Embryonic facial prominence (tissue), 1 donor: ENCODE data around the gene BCL2.
"Not testable (repeated sequence)": the region's sequence is repeated elsewhere in the genome, so short reads cannot be mapped to it uniquely, and the experiment has no call there.

ENCODE experiments used
- DNase-seq: peaks from one replicate; pipeline ENCODE4 v3.0.0-alpha.2; 2016; ENCODE audit errors: extremely low spot score

Gene BCL2

DNA sequence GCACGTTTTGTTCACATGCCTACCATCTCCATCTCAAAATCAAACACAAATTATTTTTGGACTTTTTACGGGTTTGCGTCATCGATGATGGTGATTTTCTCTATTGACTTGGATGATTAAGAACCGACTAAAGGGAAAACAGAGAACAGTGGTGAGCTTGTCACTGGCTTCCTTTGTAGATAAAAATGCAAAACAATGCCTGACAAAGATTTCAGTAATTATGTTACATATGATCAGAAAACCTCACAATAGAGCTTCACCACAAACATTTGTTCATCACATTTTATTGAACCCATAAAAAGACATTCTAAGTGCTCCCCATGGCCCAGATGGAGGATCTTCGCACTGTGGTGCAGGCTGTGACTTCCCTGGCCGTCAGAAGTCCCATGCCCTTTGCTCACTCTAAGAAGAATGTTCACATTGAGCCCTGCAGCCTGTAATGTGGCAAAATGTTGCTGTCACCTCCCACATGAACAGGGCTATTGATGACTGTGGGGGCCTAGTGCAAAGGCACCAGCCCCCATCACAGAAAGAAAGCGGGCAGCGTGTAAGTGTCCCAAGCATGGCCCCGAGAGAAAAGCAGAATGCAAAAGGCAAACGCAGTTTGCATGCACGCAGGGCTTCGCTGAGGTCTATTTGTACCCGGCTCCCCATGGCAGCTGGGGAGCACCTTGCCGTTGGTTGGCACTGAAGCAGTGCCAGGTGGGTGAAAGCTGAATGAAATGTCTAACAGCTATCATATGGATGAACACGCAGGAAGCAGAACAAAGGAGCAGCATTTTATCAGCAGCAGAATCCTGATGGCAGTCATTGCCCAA is 60.6 kb downstream of the BCL2 start:
- DNase-seq = no peak

DNA sequence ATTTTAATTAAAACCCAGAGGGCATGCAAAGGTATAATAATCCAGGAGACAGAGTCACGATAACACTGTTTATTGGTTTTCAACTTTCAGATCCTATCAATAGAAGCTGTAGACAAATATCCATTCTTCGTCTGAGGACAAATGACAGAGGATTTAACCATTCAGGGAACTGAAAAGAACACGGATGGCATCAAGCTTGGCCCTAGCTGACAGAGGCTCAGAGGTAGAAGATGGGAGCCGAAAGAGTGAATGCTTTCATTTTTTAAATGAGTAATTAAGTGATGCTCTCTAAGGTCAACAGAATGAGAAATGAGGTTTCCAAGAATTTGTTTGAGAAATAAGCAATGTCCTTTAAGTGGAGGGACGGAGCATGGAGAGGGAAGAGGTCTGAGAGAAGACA is 62.1 kb downstream of the BCL2 start:
- no peak for DNase-seq

DNA sequence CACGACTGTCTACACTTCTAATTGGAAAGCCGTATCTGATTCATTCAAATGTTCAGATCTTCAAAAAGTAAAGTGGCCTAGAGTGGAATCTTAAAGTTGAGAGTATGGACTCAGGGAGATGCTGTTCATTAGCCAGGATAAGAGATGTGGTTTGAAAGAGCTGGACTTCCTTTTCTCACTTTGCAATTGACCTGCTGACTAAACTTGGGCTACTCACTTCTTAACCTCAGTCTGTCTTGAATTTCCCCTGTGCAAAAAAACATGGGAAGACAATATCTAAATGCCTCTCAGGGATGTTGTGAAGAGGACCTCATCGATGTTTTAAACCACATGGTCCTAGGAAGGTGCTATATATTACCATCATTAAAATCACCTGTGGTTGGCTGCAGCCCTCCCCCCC is 64.1 kb downstream of the BCL2 start:
- DNase-seq = no peak

DNA sequence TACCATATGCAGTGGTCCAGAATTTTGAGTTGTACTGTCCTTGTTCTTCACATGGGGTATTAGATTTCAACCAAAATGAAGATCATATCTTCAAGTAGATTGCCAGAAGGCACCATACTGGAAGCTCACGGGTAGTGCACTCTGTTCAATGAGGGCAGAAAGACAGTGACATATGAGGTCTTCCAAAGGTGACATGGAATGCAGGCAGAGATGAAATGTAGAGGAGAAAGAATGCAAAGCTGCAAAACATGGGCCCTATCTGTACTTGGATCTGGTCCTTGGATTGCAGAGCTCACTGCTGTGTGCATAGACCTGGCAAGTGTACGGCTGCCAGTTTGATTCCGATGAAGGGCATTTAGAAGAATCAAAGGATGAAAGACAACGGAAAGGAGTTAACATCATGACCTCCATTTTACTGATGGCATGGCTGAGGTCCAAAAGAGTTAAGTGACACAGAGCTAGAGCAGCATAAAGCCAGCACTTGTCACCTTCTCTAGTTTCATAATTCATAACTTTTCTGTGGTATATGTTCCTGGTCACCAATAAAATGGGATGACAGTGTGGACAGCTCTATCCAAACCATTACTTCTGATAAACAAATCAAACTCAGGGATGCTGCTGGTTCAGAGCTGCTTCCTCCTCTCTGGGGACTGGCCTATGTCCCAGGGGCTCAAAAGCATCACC is 64.7 kb downstream of the BCL2 start:
- DNase-seq = no peak

DNA sequence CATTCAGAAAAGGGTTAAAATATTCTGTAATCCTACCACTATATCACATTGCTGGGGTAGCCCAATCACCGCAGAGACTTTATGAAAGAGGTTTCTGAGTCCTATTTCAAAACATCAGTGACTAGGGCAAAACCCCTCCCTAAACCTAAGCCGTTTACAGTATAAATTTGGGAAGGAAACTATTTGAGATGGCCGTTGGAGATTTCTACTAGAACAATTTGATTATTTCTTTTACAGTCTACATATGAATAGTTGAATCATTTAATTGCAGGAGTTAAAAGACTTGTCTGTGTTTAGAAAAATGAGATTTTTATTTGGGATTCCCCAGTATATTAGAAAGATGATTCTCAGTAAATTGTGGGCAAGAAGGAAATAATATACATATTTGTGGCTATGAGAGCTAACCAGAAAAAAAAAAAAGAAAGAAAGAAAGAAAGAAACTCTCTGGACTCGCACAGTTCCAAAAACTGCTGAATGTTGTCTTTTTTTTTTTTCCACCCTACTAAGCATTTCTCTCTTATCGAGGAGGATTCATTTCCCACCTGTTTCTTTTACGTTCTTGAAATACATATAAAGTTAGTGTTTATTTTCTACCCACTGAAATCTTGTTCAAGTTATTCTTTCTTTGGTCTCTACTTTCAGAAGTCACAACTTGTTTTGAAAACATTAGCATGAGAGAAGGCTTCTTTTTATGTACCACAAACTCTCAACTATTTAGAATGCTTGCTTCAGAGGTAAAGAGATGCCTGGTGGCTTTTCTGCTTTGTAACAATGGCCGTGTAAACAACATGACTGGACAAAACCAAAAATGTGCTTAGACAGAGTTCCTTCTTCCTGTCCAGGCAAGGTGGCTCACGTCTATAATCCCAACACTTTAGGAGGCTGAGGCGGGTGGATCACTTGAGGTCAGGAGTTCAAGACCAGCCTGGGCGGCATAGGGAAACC is 65.9 kb downstream of the BCL2 start:
- DNase-seq = peak; percentile 55

DNA sequence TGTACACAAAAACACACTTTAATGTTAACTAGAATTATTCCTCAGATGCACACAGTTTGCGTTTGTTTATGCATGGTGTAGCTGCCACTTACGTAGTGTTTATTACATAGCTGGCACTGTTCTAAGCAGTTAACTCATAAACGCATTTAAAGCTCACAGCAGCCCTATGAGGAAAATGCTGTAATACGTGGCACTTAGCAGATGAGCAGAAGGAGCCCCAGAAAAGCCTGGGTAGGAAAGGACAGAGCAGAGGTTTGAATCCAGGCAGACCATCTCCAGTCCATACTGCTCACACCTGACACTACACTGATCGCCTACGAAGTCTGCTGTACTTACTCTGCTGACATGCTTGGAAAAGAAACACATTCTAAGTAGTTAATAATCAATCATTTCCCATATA is 66.6 kb downstream of the BCL2 start:
- no peak for DNase-seq

DNA sequence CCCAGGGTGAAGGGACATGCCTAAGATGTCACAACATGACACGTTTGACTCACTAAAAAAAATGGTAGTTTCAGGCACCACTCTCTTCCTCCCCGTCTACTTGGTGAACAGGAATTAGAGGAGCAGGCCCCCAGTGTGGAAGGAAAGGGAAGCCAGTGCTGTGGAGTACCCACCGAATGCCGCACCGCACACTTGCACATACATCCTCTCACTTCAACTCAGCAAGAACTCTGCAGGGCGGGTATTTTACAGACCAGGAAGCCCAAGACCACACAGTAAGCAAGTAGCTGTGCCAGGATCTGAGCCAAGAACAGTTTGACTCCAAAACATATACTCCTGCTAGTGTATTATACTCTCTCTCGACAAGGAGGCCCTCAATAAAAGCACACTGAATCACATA is 69.8 kb downstream of the BCL2 start:
- no peak for DNase-seq

DNA sequence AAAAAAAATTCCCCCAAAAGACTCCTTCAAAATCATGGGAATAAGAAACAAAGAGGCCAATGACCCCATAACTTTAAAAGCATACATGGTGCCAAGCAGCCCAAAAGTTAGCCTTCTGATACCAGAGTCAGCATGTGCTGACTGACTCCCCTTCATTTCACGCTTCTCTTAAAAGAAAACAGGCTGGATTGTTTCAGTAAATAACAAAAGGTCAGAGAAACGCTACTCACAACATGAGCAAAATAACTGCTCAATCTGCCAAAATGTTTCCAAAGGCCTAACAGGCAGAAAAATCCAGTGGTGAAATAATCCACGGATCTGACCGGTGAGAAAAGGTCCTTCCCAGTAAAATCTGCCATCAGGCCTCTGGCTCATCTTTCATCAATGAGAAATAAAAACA is 71.6 kb downstream of the BCL2 start:
- DNase-seq = no peak

DNA sequence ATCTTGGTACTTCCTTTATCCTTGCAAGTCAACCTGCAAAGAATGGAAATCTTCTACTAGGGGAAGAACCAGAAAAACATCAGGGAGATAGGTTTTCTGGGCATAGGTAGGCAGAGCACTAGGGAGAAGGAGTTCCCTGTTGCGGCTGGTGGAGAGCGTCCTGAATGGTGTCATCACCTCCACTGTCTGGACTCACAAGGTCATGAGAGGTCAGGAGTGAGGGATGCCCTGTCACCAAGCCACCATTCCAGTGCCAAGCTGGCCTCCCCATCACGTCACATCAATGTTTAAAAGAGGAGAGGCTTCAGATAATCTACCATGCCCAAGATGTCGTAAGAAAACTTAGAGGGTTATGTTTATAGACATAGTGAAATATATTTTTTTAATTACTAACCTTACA is 72.1 kb downstream of the BCL2 start:
- DNase-seq = no peak

DNA sequence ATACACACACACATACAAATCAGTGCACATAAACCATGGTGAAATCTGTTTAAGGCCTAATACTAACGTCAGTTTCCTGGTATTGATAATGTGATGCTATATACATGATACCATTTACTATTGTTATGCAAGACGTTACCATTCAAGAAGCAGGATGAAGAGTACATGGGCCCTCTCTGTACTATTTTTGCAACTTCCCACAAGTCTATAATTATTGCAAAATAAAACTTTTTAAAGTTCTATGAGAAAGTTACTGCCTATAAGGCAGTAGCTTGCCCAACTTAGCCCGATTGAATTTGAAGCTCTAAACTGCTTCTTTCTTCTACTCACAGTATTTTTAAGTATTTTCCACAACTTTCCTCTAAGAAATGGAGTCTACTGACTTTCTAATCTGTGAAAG is 74.0 kb downstream of the BCL2 start:
- no peak for DNase-seq

DNA sequence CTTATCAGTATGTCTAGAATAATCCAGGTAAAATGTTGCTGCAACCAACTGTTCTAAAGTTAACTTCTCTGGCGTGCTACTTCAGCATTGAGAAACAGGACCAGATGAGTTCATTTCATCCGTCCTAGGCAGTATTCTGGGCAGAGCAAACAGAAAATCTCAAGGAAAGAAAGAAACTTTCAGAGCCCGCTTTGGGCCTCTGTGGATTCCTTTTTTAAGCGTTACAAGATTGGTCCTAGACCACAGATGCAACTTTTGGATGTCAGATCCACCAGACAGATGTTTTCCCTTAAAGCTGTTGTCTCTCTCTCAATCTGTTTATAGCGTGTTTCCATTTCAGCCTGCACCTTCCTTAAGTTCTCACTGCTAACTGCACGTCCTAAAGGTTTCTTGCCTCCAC is 75.0 kb downstream of the BCL2 start:
- DNase-seq = peak; percentile 64

DNA sequence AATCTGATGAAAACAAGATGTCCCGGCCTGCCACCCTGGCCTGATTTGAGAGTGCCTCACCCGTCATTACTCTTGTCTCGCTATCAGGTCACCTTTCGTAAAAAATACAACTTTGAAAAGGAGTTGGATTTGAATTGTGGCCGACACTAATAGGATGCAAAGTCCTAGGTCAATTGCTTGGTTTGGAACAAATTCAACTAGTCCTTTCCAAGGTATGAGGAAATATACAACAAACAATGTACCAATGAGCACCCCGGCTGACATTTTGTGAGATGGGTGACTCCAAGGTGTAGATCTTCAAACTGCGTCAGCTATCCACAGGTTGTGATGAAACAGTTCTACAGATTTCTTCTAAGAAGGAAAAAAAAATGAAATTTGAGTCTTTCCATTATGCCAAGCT is 77.8 kb downstream of the BCL2 start:
- DNase-seq = no peak

DNA sequence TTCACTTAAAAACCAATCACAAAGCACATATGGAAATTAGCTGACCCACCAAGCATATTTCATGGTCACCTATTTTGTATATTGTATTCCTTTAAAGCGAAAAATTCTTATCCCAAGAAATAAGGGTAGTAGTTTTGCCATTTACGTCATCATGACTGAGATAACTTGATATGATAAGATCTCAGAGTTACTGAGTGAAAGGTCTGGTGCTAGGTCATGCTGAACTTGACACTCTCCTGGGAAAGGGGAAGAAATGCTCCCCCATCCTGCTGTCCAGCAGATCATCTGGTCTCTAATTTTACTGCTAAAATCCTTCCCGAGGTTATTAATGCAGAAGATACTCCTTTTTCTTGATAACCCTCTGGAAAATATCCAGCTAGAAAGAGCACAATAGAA is 78.3 kb downstream of the BCL2 start:
- DNase-seq = no peak

DNA sequence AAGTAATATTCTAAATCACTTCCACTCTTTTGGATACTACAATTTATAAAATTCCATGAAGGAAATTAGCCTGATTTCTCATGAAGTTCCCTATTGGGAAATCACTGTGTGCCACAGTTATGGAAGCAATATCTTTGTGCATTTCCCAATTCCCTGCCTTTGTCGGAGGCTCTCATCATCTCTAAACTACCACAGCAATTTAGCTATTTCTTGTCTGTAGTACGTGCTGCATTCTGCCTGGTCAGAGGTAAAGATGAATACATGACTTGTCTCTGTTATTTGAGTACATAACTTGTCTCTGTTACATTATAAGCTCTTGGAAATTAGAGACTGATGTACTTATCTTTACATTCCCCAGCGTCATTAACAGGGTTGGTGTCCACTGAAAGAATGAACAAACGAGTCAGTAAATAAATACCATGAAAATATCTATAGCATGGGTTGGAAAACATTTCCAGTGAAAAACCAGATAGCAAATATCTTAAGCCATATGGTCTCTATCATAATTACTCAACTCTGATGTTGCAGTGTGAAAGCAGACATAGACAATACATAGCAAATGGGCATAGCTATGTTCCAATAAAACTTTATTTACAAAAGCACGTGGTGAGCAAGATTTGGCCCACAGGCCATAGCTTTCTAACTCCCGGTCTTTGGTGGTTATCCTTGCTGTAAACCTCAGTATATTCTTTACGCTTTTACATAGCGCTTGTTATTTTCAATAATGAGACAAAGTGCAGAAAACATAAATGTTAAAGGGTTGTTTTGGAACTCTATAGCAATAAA is 78.8 kb downstream of the BCL2 start:
- no peak for DNase-seq

DNA sequence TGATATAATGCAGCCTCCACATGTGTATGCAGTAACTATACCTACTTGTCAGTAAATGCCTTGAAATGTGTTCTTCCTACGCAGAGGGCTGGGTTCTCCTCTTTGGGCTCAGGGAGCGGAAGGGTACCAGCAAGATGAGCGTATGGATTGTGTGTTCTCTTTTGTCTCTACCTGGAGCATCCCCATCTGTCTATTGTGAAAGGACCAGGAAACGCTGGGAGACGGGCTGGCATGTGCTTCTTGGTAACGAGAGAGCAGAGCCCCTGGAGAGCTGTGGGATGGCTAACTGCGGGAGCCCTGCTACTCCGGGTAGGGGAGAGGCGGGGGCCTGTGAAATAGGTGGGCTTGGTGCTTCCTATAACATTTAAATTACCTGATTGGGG is 80.9 kb downstream of the BCL2 start:
- no peak for DNase-seq

DNA sequence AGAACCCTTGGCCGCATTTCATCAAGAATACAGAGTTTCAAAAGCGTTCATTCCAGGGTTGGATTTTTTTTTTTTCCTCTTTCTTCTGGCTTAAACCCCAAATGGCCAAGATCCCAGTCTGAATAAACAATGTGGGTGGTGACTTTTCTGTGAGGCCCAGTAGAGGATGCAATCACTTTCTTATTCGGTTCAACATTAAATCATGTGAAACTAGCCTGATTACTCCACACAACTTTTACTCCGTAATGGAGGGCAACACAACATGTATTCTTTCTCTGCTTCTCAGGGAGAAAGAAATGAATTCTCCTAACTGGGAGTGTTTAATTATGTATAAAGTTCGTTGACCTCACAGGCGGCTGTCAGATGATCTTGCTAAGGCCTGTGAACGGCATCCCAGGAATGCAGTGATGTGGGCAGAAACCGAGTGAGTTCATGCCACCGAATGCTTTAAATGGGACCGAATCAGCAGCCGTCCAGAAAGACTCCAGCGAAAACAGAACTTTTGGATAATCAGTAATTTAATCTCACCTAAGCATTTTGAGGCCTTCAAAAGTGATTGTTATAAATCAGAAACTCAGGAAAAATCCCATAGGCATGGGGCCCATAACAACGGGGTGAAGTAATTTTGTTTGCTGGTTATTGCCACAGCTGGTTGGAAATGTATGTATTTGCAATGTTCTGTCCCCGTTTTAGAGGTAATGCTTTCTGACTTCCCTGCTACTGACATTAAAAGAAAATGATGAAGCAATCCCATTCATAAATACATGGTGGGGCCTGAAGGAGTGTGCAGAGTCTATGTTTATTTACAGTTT is 81.5 kb downstream of the BCL2 start:
- peak; percentile 78 for DNase-seq

DNA sequence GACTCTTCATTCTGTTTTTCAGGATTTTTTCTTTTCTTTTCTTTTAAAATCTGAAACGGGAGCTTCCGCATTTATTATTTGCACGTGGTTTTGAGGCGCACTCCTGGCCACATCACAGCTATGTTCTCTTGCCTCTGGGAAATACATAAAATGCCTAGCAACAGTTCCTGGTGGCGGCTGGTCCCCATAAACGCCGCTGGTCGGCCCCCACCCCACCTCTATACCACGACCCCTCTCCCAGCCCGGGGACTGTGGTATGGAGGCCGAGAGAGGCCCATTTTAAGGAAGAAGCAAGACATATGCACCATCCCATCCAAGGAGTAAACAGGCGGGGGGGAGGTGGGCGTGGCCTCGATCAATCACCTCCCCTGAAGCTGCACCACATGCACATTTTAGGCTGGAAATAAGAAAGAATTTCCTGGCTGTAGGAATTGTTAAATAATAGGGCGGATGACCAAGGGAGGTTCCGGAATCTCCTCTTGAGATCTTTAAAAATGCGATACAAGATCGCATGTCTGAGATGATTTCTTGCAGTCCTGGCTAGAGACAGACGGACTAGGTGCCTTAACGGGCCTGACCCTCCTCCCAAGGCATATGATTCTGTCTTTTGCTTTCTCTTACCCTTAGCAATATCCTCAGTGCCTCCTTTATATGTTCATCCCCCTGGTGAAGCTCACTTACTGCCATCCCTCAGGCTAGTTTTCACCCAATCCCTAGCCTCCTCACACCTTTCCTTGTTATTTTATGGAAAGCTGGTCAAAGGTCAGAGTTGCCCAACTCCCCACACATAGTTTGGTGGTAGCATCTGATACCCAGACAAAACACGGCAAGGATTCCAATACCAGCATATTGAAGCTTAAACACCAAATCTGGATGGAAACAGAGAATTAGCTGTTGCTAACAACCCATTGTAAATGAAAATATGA is 82.4 kb downstream of the BCL2 start:
- no peak for DNase-seq

DNA sequence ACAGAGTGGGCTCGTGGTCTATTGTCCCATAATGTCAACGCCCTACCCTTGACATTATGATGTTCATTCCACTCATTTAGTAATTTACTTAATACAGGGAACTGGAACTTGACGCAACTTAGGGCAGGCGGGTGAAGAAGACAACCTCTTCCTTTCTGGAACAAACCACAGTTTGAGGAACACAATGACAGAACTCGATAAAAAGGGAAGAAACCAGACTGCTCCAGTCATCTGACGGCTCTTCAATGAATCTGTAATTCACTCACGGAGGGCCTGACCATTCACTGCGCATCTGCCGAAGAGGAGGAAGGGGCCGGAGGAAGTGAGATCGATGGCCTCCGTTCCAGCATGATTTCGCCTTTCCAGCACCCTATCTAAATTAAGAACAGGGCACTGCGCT is 83.2 kb downstream of the BCL2 start:
- no peak for DNase-seq

DNA sequence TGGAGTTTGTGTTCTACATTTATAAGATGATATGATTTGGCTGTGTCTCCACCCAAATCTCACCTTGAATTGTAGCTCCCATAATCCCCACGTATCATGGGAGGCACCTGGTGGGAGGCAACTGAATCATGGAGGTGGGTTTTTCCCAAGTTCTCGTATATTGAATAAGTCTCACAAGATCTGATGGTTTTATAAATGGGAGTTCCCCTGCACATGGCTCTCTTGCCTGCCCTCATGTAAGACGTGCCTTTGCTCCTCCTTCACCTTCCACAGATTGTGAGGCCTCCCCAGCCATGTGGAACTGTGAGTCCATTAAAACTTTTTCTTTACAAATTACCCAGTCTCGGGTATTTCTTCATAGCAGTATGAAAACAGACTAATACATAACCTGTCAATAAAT is 83.6 kb downstream of the BCL2 start:
- DNase-seq = not testable (repeated sequence)

DNA sequence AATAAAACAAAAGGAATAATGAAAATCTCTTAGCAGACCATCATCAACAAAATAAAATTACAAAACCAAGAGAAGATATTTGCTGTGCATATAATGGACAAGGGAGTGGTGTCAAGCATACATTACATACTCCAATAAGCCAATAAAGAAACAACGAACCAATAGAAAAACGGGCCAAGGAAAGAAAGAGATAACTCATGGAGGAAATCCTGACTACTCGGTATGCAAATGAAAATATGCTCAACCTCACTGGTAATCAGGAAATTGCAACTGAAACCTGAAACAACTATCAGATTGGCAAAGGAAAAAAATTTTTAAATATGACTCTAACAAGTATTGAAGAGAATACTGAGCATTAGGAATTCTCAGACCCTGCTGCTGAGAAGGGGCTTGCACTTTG is 84.7 kb downstream of the BCL2 start:
- no peak for DNase-seq
